NCI-H2107 treated with DMSO at 0.1 percent for 48 hours (cell line): ENCODE data around the gene NMRK2.
"Not testable (repeated sequence)": the region's sequence is repeated elsewhere in the genome, so short reads cannot be mapped to it uniquely, and the experiment has no call there.

Experiments used
- DNase-seq: peaks from one replicate; lab custom pipeline; 2025; ENCODE audit not compliant: unreplicated experiment; lab: John Stamatoyannopoulos, UW

The NMRK2 gene, protein sequence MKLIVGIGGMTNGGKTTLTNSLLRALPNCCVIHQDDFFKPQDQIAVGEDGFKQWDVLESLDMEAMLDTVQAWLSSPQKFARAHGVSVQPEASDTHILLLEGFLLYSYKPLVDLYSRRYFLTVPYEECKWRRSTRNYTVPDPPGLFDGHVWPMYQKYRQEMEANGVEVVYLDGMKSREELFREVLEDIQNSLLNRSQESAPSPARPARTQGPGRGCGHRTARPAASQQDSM

DNA sequence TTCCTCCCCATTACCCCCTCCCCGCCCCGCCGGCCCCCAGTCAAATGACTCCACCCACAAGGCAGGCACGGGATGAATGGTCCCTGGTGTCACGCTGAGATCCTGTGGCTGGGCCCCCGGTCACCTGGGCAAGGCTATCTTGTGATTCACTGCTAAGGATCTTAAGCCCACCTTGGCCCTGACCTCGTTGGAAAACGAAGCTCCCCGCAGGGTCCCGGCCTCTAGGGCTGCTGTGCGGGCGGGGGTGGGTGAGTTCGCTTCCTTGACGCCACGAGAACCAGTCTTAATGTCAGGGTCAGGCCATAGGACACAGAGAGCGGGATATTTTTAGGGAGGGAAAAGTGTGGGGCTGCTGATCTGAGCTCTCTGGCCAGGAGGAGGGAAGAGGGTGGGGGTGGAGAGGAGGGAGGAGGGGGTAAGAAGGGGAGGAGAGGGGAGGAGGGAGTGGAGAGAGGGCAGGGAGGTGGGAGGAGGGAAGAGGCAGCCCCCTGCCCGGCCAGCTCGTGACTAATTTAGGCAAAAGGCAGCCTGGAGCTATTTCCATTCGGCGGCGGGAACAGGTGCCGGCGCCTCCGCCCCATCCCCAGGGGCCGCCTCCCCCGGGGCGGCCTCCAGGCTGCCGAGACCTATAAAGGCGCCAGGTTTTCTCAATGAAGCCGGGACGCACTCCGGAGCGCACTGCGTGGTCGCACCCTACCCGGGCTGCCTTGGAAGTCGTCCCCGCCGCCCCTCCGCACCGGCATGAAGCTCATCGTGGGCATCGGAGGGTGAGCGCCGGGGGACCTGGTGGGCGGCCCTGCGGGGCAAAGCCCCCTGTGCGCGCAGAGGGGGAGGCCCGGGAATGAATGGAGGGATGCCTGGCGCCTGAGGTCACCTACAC, at the start of gene NMRK2:
TSS of gene NMRK2 (plus strand) at position 139 of the 880 bp plus-strand sequence. CDS start at position 742, 603 bp downstream.
- DNase-seq = no peak

DNA sequence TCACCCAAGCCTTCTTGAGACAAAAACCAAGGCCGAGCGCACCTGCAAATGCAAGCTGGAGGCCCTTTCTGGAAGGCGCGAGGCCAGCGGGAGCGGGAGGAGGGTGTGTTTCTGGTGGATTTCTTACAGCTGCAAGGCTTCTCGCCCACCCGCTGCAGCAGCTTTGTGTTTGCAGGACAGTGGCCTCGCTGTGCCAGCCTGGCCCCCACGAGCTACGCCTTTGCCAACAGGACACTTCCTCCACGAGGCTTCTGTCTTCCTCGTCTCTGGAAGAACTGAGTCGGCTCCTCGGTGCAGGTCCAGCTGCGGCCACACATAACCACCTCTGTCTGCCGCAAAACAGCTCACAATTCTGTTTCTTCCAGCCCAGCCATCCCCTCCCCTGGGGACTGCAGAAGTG, 42.3 kb upstream of the NMRK2 start:
- no peak for DNase-seq

DNA sequence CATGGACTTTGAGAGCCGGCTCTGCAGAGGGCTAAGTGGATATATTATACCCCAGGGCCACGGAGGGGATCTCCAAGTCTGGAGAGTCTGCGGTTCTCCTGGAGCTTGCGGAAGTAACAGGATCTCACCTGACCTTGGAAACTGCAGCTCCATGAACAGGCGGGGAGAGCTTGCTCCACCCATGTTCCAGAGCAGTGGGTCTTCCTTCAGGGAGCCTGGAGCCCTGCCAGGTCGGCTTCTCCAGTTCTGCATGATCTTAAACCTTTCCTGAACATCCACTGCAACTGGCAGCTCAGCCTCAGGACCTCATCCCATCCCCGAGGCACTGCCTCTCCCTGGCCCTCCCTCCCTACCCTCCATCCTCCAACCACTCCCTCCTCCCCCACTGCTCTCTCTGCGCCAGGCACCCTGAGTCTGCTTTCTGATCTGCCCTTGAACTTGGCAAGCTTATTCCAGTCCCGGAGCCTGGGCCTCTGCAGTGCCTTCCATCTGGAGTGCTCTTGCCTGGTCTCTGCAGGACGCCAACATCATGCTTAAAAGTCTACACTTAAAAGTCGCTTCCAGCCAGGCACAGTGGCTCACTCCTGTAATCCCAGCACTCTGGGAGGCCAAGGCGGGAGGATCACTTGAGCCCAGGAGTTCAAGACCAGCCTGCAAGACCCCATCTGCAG, 39.2 kb upstream of the NMRK2 start:
- peak; percentile 55 for DNase-seq

DNA sequence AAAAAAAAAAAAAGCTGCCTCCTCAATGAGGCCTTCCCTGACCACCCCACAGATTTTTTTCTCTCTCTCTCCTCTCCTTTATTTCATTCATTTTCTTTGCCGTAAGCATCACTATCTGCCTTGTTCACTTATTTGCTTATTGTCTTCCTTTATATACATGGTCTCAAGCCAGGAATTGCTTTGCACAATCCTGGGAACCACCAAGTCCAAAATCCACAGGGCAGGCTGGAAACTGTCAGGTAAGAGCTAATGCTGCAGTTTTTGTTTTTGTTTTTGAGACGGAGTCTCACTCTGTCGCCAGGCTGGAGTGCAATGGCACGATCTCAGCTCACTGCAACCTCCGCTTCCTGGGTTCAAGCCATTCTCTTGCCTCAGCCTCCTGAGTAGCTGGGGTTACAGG, 37.9 kb upstream of the NMRK2 start:
- DNase-seq = not testable (repeated sequence)

DNA sequence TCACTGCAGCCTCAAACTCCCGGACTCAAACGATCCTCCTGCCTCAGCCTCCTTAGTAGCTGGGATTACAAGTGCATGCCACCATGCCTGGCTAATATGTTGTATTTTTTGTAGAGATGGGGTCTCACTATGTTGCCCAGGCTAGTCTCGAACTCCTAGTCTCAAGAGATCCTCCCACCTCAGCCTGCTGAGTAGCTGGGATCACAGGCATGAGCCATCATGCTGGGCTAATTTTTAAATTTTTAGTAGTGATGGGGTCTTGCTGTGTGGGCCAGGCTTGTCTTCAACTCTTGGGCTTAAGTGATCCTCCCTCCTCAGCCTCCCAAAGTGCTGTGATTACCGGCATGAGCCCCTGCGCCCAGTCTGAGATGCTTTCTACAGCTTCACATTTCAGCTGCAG, 37.1 kb upstream of the NMRK2 start:
- no peak for DNase-seq

DNA sequence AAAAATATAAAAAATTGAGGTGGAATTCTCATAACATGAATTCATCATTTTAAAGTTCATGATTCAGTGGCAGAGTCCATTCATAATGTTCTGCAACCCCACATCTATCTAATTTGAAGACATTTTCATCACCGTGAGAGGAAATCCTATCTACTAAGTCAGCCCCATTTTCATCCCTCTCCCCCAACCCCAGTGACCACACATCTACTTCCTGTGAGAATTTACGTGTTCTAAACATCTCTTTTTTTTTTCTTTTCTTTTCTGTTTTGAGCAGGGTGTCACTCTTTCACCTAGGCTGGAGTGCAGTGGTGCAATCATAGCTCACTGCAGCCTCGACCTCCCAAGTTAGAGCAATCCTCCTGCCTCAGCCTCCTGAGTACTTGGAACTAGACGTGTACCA, 34.9 kb upstream of the NMRK2 start:
- no peak for DNase-seq

DNA sequence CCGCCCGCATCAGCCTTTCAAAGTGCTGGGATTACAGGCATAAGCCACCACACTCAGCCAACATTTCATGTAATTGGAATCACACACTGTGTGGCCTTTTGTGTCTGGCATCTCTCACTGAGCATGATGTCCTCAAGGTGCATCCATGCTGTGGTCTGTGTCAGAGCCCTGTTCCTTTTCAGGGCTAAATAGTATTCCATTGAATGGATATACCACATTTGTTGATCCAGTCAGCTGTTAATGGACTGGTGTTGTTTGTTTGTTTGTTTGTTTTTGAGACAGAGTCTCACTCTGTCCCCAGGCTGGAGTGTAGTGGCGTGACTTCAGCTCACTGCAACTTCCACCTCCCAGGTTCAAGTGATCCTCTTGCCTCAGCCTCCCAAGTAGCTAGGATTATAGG, 34.4 kb upstream of the NMRK2 start:
- no peak for DNase-seq

DNA sequence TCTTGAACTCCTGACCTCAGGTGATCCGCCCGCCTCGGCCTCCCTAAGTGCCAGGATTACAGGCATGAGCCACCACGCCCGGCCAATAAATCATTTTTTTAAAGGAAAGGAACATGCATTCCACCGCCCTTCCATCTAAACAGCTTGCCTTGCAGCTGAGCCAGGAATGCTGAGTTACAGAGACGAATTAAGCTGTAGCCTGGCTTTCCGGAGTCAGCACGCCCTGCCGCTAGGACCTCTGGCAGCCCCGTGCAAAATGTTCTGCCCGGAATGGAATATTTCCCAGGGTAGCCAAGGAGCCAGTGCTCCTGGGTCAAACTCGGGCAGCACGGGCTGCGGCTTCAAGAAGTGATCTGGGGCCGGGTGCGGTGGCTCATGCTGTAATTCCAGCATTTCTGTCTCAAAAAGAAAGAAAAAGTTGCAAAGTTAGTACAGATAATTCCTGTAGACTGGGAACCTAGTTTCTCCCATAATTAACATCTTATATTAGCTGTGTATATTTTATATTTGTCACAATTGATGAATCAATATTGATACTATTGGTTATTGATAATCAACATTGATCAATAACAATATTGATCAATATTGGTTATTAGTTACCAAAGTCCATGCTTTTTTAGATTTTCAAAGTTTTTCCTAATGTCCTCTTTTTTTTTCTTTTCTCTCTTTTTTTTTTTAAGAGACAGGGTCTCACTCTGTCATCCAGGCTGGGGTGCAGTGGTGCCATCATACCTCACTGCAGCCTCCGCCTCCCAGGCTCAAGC, 33.2 kb upstream of the NMRK2 start:
- DNase-seq = no peak

DNA sequence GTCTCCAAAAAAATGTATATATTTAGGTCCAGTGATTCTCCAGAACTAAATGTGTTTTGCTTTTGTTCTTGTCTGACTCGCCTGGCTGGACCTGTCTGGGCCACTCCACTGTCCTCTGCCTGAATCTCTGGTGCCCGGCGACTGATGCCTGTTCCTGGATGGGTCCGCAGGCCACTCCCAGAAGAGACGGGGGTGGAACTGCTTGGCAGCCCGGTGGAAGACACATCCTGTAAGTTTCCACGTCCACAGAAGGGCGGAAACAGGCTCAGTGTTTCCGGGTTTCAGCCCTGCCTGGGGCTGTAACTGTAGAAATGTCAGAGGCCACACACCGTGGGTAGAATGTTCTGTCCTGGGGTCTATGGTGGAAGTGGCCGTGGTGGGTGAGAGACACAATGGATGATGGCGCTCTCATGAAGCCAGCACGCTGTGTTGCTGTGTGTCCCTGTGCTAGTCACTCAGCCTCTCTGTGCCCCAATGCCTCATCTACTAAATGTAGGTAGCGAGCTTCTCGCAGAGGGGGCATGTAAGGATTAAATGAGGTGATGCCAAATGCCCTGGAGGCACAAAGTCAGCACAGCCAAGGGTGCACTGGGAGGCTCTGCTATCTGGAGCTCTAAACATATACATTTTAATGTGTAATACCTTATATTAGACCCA, 30.4 kb upstream of the NMRK2 start:
- DNase-seq = no peak

DNA sequence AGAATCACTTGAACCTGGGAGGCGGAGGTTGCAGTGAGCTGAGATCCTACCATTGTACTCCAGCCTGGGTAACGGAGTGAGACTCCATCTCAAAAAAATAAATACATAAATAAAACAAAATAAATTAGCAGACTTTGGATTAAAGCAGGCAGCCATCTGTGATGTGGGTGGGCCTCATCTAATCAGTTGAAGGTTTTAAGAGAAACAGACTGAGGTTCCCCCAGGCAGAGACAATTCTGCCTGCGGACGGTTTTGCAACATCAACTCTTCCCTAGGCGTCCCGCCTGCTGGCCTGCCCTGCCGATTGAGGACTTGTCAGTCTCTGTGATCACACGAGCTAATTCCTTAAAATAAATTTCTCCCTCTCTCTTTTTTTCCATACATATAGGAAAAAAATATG, 28.6 kb upstream of the NMRK2 start:
- DNase-seq = no peak

DNA sequence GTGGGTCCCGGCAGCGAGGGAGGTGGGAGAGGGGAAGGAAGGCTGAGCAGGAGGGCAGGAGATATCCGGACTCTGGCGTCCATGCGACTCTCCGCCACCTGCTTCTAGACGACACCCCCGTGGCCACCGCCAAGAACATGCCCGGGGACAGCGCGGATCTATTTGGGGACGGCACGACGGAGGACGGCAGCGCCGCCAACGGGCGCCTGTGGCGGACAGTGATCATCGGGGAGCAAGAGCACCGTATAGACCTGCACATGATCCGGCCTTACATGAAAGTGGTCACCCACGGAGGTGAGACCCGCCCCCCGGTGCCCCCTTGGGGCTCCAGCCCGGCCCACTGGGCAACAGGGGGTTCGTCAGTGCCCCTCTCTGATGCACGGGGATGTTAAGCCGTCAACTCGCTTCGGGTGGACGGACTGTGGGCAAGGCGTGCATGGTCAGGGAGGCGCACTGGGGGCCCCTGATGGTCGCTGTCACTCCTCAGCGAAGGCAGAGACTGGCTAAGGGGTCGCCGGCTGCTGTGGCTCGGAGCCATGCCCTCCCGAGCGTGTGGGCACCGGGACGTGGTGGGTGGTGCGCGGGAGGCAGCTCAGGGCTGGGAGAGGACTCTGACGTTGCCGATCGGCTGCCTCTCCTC, 25.1 kb upstream of the NMRK2 start:
- DNase-seq = no peak

DNA sequence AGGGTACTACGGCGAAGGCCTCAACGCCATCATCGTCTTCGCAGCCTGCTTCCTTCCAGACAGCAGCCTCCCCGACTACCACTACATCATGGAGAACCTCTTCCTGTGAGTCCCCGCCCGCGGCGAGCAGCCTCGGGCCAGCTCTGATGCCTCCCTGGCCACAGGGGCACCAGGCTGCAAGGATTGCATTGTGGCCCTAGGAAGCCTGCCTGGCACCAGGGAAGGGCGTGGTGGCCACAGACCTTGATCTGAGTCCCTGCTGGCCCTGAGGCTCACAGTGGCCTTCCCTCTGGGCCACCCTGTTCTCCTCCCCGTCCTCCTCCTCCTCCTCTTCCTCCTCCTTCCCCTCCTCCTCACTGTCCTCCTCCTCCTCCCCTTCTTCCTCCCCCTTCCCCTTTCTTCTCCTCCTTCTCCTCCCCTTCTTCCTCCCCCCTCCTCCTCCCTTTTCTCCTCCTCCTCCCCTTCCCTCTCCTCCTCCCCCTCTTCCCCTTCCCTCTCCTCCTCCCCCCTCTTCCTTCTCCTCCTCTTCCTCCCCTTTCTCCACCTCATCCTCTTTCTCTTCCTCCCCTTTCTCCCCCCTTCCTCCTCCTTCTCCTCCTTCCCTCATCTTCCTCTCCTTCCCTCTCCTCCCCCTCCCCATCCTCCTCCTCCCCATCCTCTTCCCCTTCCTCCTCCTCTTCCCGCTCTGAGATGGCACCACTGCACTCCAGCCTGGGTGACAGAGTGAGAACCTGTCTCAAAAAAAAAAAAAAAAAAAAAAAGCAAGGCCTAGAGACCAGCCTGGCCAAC, 24.4 kb upstream of the NMRK2 start:
- no peak for DNase-seq

DNA sequence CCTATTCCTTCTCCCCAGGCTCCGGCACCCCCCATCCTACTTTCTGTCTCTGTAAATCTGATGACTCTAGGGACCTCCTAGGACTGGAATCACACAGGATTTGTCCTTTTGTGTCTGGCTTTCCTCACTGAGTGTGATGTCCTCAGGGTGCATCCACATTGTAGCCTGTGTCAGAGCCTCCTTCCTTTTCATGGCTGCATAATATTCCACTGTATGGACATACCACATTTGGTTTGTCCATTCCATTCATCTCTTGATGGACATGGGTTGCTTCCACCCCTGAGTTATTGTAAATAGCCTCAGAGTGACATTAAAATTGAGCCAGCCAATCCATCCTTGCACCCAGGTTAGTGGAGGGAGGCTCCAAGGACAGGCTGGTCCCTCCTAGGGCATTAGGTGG, 22.8 kb upstream of the NMRK2 start:
- DNase-seq = no peak

DNA sequence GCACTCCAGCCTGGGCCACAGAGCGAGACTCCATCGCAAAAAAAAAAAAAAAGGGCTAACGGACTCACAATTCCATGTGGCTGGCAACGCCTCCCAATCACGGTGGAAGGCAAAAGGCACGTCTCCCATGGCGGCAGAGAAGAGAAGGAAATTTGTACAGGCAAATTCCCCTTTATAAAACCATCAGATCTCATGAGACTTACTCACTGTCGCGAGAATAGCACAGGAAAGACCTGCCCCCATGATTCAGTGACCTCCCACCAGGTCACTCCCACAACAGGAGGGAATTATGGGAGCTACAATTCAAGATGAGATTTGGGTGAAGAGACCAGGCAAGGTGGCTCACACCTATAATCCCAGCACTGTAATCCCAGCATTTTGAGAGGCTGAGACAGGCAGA, 18.7 kb upstream of the NMRK2 start:
- DNase-seq = no peak

DNA sequence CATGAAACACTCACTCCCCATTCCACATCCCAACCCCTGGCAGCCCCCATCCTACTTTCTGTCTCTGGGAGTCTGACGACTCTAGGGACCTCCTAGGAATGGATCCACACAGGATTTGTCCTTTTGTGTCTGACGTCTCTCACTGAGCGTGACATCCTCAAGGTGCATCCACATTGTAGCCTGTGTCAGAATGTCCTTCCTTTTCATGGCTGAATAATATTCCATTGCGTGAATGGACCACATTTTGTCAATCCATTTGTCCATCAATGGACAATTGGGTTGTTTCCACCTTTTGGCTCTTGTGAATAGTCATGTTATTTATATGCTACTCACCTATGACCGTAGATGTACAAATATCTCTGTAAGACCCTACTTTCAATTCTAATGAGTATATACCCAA, 16.8 kb upstream of the NMRK2 start:
- DNase-seq = no peak

DNA sequence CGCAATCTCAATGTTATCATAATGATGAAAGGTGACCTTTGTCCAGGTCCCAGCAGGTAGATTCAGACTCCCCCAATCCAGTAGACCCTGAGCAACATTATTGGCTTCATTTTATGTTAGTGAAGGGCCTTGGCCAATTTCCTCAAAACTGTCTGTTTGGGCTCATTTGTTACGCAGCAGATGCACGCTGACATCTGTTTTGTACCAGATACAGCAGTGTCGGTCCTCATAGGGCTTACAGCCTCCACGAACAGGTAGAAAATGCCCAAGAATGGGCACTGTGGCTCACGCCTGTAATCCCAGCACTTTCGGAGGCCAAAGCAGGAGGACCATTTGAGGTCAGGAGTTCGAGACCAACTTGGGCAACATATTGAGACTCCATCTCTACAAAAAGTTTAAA, 13.1 kb upstream of the NMRK2 start:
- no peak for DNase-seq

DNA sequence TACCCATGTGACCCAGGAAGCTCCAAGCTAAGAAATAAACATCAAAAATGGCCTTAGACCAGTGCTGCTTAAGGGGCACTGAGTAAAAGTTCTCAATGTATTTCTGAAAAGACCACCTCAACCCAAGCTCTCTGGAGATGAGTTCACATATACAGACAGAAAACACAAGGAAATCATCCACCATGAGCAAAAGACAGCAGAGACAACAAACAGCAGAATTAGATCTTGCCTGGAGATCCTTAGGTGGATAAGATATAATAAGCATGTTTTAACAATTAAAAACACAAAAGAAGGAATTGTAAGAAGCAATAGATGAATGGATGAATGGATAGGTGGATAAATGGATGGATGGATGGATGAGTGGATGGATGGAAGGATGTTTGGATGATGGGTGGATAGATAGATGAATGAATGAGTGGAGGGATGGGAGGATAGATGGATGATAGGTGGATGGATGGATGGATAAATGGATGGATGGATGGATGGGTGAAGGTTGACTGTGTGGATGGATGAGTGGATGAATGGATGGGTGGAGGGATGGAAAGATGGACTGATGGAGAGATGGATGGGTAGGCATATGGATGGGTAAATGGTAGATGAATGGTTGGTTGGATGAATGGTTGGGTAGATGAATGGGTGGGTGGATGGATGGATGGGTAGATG, 9.6 kb upstream of the NMRK2 start:
- no peak for DNase-seq

DNA sequence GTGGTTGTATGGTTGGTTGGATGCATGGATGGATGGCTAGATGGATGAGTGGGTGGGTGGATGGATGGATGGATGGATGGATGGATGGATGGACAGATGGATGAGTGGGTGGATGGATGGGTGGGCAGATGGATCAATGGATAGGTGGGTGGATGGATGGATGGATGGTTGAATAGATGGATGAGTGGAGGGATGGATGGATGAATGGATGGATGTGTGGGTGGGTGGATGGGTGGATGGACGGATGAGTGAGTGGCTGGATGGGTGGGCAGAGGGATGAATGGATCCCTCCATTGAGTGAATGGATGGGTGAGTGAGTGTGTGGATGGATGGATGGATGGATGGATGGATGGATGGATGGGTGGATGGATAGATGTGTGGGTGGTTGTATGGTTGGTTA, 9.0 kb upstream of the NMRK2 start:
- DNase-seq = no peak

DNA sequence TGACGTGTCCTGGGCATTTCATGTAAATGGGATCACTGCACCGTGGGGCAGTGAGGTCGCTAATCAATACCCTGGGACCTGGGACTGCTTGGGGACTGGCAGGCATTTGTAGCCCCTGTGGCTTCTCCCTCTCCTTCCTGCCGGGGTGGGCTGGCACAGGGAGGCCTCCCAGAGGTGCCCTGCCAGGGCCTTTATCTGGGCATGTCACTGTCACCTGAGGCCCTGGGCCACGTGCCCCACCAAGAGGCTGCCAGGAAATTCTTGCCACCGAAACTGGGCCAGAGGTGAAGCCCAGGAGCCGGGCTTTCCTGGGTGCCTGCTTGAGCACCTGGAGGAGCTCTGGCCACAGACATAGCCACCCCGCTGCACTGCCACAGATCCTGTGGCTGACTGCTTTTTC, 1.8 kb upstream of the NMRK2 start:
- DNase-seq = no peak
